8988T (cell line): ENCODE data around the gene NDUFAF4.
"Not testable (repeated sequence)": the region's sequence is repeated elsewhere in the genome, so short reads cannot be mapped to it uniquely, and the experiment has no call there.

Experiments
- DNase-seq: peaks from one replicate; pipeline ENCODE4 v3.0.0; 2011

The NDUFAF4 gene

GRCh38 chr6:96898241-96898851 lies 655 bp upstream of the NDUFAF4 start:
- no peak for DNase-seq

GRCh38 chr6:96889146-96889545 lies 8.5 kb downstream of the NDUFAF4 start:
- no peak for DNase-seq

- no peak for DNase-seq
Observed at GRCh38 chr6:96888745-96889144, 8.9 kb downstream of the NDUFAF4 start.

GRCh38 chr6:96886519-96886918 lies 11.2 kb downstream of the NDUFAF4 start:
- no peak for DNase-seq

- DNase-seq: not testable (repeated sequence)
Observed at GRCh38 chr6:96885187-96885631, 12.5 kb downstream of the NDUFAF4 start.

- DNase-seq: no peak
Observed at GRCh38 chr6:96878143-96878542, 19.5 kb downstream of the NDUFAF4 start.

GRCh38 chr6:96876886-96877545 lies 20.7 kb downstream of the NDUFAF4 start:
- DNase-seq: no peak

- no peak for DNase-seq
Observed at GRCh38 chr6:96872976-96873375, 24.7 kb downstream of the NDUFAF4 start.

- no peak for DNase-seq
Observed at GRCh38 chr6:96865055-96865405, 32.7 kb downstream of the NDUFAF4 start.

GRCh38 chr6:96864216-96865054 lies 33.3 kb downstream of the NDUFAF4 start:
- no peak for DNase-seq

- DNase-seq: no peak
Observed at GRCh38 chr6:96862560-96862959, 35.1 kb downstream of the NDUFAF4 start.

- no peak for DNase-seq
Observed at GRCh38 chr6:96861588-96861987, 36.1 kb downstream of the NDUFAF4 start.

GRCh38 chr6:96856856-96857255 lies 40.8 kb downstream of the NDUFAF4 start:
- no peak for DNase-seq

GRCh38 chr6:96853083-96853482 lies 44.6 kb downstream of the NDUFAF4 start:
- DNase-seq: no peak

GRCh38 chr6:96852605-96853004 lies 45.1 kb downstream of the NDUFAF4 start:
- DNase-seq: no peak

- DNase-seq: no peak
Observed at GRCh38 chr6:96851858-96852257, 45.8 kb downstream of the NDUFAF4 start.

GRCh38 chr6:96849615-96850014 lies 48.1 kb downstream of the NDUFAF4 start:
- no peak for DNase-seq

GRCh38 chr6:96844530-96844929 lies 53.2 kb downstream of the NDUFAF4 start:
- DNase-seq: no peak

GRCh38 chr6:96841345-96841744 lies 56.3 kb downstream of the NDUFAF4 start:
- DNase-seq: no peak
